ENCODE measurements around the gene DOCK2. TPM values are rescaled to one million over a fixed set of nuclear protein-coding genes. Genes with fewer than 3 reads are reported as not detected.

Gene DOCK2
- total RNA-seq, 4 donors from 2014 or later = 0.32 to 5.3 (median 2.7) TPM

- intact Hi-C loops (cut with DNase I; ENCODE audit: low total_unique reads) (no loop called here), in situ Hi-C loops (cut with MboI; ENCODE audit: low sequenced_read_pairs in 4 of 4) (no loop called here)
- Histone ChIP-seq H3K4me3 (no peak overlapping the region), H3K4me1 (no peaks in the 10 kb centered on the region), H3K36me3 (no peaks in the 10 kb centered on the region), H3K27ac (no peak overlapping the region), H3K27me3 (no peaks in the 10 kb centered on the region), H3K9me3 (no peaks in the 10 kb centered on the region)
- ATAC-seq = no peak
- DNase-seq = no peak
- TF ChIP-seq CTCF (IDR thresholded peaks at IDR 0.05 in 4 of 5, conservative IDR thresholded peaks at IDR 0.05 in 1 of 5) = no peak
- no peak for TF ChIP-seq POLR2A (IDR thresholded peaks at IDR 0.05)
These were observed 172.2 kb downstream of the DOCK2 start for GRCh38 chr5:169809281-169809680.

DNA sequence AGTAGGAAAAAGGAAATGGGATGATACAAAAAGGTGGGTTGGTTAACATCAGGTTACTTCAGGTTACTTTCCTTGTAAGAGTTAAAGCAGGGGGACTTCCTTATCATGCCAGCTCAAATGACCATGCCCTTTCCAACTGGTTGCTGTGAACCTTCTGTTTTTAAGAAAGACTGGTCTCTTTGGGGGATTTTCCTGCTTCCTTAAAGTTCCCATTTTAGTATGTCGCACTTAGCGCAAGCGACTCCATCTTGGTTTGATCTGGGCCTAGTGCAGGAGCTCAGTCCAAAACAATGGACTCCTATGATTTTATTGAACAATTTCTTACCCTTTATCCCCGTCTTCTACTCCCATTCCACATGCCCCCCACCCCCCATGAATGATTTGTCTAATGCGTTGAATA, 173.4 kb downstream of the DOCK2 start:
- Histone ChIP-seq H3K4me1 (no peaks in the 10 kb centered on the region), H3K27me3 (no peaks in the 10 kb centered on the region), H3K4me3 (no peak overlapping the region), H3K9me3 (no peaks in the 10 kb centered on the region), H3K27ac (no peak overlapping the region), H3K36me3 (no peaks in the 10 kb centered on the region)
- DNase-seq = no peak
- in situ Hi-C loops (cut with MboI; ENCODE audit: low sequenced_read_pairs in 4 of 4) = no loop called here
- TF ChIP-seq CTCF (IDR thresholded peaks at IDR 0.05 in 4 of 5, conservative IDR thresholded peaks at IDR 0.05 in 1 of 5) = no peak
- TF ChIP-seq POLR2A (IDR thresholded peaks at IDR 0.05) = no peak
- intact Hi-C loops (cut with DNase I; ENCODE audit: low total_unique reads) = no loop called here
- no peak for ATAC-seq

GRCh38 chr5:169811023-169811422, 173.9 kb downstream of the DOCK2 start:
- Histone ChIP-seq H3K27me3 (no peaks in the 10 kb centered on the region), H3K9me3 (no peaks in the 10 kb centered on the region), H3K4me3 (no peak overlapping the region), H3K36me3 (no peaks in the 10 kb centered on the region), H3K27ac (no peak overlapping the region), H3K4me1 (no peaks in the 10 kb centered on the region)
- ATAC-seq (no peak), DNase-seq (no peak)
- intact Hi-C loops (cut with DNase I; ENCODE audit: low total_unique reads) = no loop called here
- TF ChIP-seq POLR2A (IDR thresholded peaks at IDR 0.05) (no peak), CTCF (IDR thresholded peaks at IDR 0.05 in 4 of 5, conservative IDR thresholded peaks at IDR 0.05 in 1 of 5) (no peak)
- in situ Hi-C loops (cut with MboI; ENCODE audit: low sequenced_read_pairs in 4 of 4) = no loop called here

DNA sequence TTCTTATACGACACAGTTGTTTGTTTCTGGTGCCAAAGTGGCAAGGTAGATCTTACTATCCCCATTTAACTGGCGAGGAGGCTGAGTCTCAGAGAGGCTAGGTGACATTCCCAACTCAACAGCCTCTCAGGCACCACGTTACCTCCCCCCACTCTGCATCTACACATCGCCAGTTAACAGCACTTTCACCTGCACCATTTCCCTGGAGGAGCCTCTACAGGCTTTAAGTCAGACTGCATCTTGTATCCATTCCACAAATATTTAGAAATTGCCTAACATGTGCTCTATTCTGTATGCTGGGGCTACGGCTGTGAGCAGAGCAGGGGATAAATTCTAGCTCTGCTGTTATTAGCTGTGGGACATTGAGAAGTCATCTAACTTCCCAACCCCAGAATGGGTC, 174.6 kb downstream of the DOCK2 start:
- H3K36me3 ChIP-seq = no peaks in the 10 kb centered on the region
- ATAC-seq = no peak
- no peaks in the 10 kb centered on the region for H3K4me1 ChIP-seq
- no peaks in the 10 kb centered on the region for H3K9me3 ChIP-seq
- no peak for DNase-seq
- H3K4me3 ChIP-seq = no peak overlapping the region
- H3K27ac ChIP-seq = no peak overlapping the region
- in situ Hi-C loops (cut with MboI; ENCODE audit: low sequenced_read_pairs in 4 of 4) = no loop called here
- intact Hi-C loops (cut with DNase I; ENCODE audit: low total_unique reads) = no loop called here
- no peaks in the 10 kb centered on the region for H3K27me3 ChIP-seq
- TF ChIP-seq CTCF (IDR thresholded peaks at IDR 0.05 in 4 of 5, conservative IDR thresholded peaks at IDR 0.05 in 1 of 5) (no peak), POLR2A (IDR thresholded peaks at IDR 0.05) (no peak)

- TF ChIP-seq CTCF (IDR thresholded peaks at IDR 0.05 in 4 of 5, conservative IDR thresholded peaks at IDR 0.05 in 1 of 5) = no peak
- no peak for TF ChIP-seq POLR2A (IDR thresholded peaks at IDR 0.05)
- no peak for DNase-seq
- Histone ChIP-seq H3K4me1 (no peaks in the 10 kb centered on the region), H3K36me3 (no peaks in the 10 kb centered on the region), H3K9me3 (no peaks in the 10 kb centered on the region), H3K27me3 (no peaks in the 10 kb centered on the region), H3K27ac (no peak overlapping the region), H3K4me3 (no peak overlapping the region)
- in situ Hi-C loops (cut with MboI; ENCODE audit: low sequenced_read_pairs in 4 of 4) (no loop called here), intact Hi-C loops (cut with DNase I; ENCODE audit: low total_unique reads) (no loop called here)
- ATAC-seq = no peak
These were observed 175.7 kb downstream of the DOCK2 start for GRCh38 chr5:169812786-169813185.
